Heart left ventricle (tissue), 16 donors: Measurements from ENCODE around the gene SYNE2. TPM values are rescaled to one million over a fixed set of nuclear protein-coding genes. Genes with fewer than 3 reads are reported as not detected.
A peak's percentile ranks its signal among the peaks of the same experiment; 100 is the strongest.

ENCODE experiments used
- ATAC-seq, 4 donors: fragments of 200-7000 bp; cut with Tn5 transposase; one replicate each; pipeline ENCODE4 v1.9.1; 2020 to 2022; ENCODE audit warnings: moderate library complexity in 4 of 4, mild to moderate bottlenecking in 3 of 4, moderate number of reproducible peaks in 1 of 4
- DNase-seq, 5 donors: peaks; one replicate each; pipeline ENCODE4 v3.0.0-alpha.2; 2020
- H3K27ac ChIP-seq, 12 donors: fragments of 200-600 bp; sonication (generic) in 4 of 12; one replicate each; pipeline versions ENCODE4 v1.5.0 to v1.8.0; 2016 to 2022; ENCODE audit warnings: mild to moderate bottlenecking in 2 of 12
- H3K27me3 ChIP-seq, 9 donors: fragments of 200-600 bp; sonication (generic) in 2 of 9; one replicate each; pipeline versions ENCODE4 v1.5.1 to v1.8.0; 2016 to 2022; ENCODE audit warnings: mild to moderate bottlenecking in 3 of 9
- H3K36me3 ChIP-seq, 9 donors: fragments of 200-600 bp; sonication (generic) in 2 of 9; one replicate each; pipeline versions ENCODE4 v1.5.0 to v1.8.0; 2018 to 2022; ENCODE audit warnings: mild to moderate bottlenecking in 2 of 9
- H3K4me1 ChIP-seq, 12 donors: fragments of 200-600 bp; sonication (generic) in 4 of 12; one replicate each; pipeline versions ENCODE4 v1.5.0 to v1.8.0; 2016 to 2022; ENCODE audit warnings: mild to moderate bottlenecking in 3 of 12
- H3K4me3 ChIP-seq, 12 donors: fragments of 200-600 bp; sonication (generic) in 4 of 12; one replicate each; pipeline versions ENCODE4 v1.5.0 to v1.8.0; 2017 to 2022; ENCODE audit warnings: mild to moderate bottlenecking in 9 of 12, moderate library complexity in 4 of 12
- H3K9me3 ChIP-seq, 12 donors: fragments of 200-600 bp; sonication (generic) in 4 of 12; one replicate each; pipeline versions ENCODE4 v1.5.0 to v1.8.0; 2016 to 2022; ENCODE audit warnings: mild to moderate bottlenecking in 1 of 12
- POLR2A ChIP-seq, 2 donors: fragments of 450-650 bp; IDR thresholded peaks; one replicate each; pipeline ENCODE4 v1.6.1; 2017; ENCODE audit warnings: antibody characterized with exemption in 2 of 2, mild to moderate bottlenecking in 2 of 2, moderate library complexity in 2 of 2
- WGBS, 4 donors: extraction: QIAGEN DNeasy Blood & Tissue Kit in 2 of 4; methylation state at CpG; one replicate each; pipeline versions ENCODE4 v1.1.5 to v1.1.7; 2013 to 2018; 5-methylcytosine and 5-hydroxymethylcytosine counted together
- intact Hi-C, 10 donors: fragments of 100-400 bp; cut with DNase I; formaldehyde crosslinking; loops; one replicate each; pipeline versions ENCODE4 v1.11.1 to v1.14.2; 2022
- polyA plus RNA-seq, 2 donors: library from polyadenylated mRNA; stranded (reverse); fragments of 200-250 nt; gene quantifications; one replicate each; pipeline ENCODE4 v1.2.3, GENCODE V29; 2013
- total RNA-seq, 9 donors: library from RNA; depleted of rRNA in 2 of 9; stranded (reverse); fragments of >200 nt in 2 of 9; fragmentation: NEBNext Ultra II Directional in 3 of 9; extraction: Animal tissue kit (Norgen Biotek cat#: 25700) in 3 of 9; gene quantifications; one replicate each; pipeline versions ENCODE4 v1.1.0 to v1.2.4, GENCODE V29; 2016 to 2023
- TF ChIP-seq, protein P1 (sequence below), 12 donors: fragments of 200-600 bp; sonication (generic) in 4 of 12; IDR thresholded peaks; one replicate each; pipeline versions ENCODE4 v1.5.0 to v1.8.0; 2018 to 2022; ENCODE audit warnings: antibody characterized with exemption in 12 of 12, mild to moderate bottlenecking in 5 of 12
- donor health status: ischemic (EF 13 %, LVEDD 7.1; RV severe dilation, severe dysfunction).
- donor health status: healthy with polysubstance abuse.
- donor health status: DM: no; HTN: yes; CAD: no.
- donor health status: DM: no; HTN: no; CAD: no.
- donor health status: ischemic (EF 25% LVEDD 6.9; RV normal size, moderate dysfunction).
- donor health status: ischemic (EF 25% LVEDD 5.7; RV mildly dilated, moderate dysfunction).
- donor health status: healthy.
- donor health status: DM: yes; HTN: yes; CAD: no.
- donor health status: ischemic (EF 35%, LVEDD 5.7; RV mildly dilated, moderate dysfunction).
- donor health status: nonischemic (EF 11% LVEDD 7.7; RV severe dilation, severe dysfunction).
- donor health status: DM: yes; HTN: yes; CAD: no.
- donor health status: PGD.
- donor health status: ischemic (EF 29% LVEDD 5.4; RV normal size, mild dysfunction).
- donor health status: nonischemic (EF 23%, LVEDD 6.1; RV moderate dilation, normal function).

SYNE2 gene
- total and polyA plus RNA-seq, 11 donors, result 58.2 to 255 (median 111) TPM

DNA sequence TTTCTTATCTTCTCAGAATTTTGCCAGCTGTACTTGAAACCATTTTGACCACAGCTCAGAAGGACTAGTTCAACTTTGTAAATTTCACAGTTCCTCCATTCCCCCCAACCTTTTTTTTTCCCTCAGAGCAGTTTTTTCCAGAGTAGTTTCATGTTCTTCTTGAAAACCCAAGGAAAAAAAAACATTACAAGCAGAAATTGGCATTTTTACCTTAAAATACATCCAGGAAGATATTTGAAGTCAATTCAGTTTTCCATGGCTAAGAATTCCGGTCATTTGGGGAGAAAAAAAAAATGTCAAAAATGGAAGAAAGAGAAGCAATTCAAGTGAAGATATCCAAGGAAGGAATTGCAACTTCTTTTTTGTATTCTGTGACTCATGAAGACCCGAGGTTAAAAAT is 39.5 kb downstream of the SYNE2 start:
- no peak for DNase-seq
- Histone ChIP-seq H3K36me3 (no peaks in the 10 kb centered on the region), H3K27ac (peak overlapping the region in 7 of 12 donors; percentile 16 to 76 (median 39)), H3K9me3 (no peaks in the 10 kb centered on the region), H3K4me1 (peaks cover 12 to 72% (median 61%) of the 10 kb centered on the region in 12 donors), H3K27me3 (peaks cover 0 to 27% (median 0%) of the 10 kb centered on the region in 9 donors), H3K4me3 (no peak overlapping the region)
- ATAC-seq, result no peak
- intact Hi-C loops, result loop anchor here in 5 of 10 donors (5.0 kb wide), 1 partner anchor 40 kb away; the partner anchor contains the start of gene SYNE2 (in 5 of the 5)
- 47 to 64% (median 53%) methylated on average over 2 of the region's 2 CpGs for WGBS, 4 donors
- TF ChIP-seq POLR2A (IDR thresholded peaks at IDR 0.05), result no peak
- TF ChIP-seq, protein P1, sequence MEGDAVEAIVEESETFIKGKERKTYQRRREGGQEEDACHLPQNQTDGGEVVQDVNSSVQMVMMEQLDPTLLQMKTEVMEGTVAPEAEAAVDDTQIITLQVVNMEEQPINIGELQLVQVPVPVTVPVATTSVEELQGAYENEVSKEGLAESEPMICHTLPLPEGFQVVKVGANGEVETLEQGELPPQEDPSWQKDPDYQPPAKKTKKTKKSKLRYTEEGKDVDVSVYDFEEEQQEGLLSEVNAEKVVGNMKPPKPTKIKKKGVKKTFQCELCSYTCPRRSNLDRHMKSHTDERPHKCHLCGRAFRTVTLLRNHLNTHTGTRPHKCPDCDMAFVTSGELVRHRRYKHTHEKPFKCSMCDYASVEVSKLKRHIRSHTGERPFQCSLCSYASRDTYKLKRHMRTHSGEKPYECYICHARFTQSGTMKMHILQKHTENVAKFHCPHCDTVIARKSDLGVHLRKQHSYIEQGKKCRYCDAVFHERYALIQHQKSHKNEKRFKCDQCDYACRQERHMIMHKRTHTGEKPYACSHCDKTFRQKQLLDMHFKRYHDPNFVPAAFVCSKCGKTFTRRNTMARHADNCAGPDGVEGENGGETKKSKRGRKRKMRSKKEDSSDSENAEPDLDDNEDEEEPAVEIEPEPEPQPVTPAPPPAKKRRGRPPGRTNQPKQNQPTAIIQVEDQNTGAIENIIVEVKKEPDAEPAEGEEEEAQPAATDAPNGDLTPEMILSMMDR (IDR thresholded peaks at IDR 0.05), result no peak

DNA sequence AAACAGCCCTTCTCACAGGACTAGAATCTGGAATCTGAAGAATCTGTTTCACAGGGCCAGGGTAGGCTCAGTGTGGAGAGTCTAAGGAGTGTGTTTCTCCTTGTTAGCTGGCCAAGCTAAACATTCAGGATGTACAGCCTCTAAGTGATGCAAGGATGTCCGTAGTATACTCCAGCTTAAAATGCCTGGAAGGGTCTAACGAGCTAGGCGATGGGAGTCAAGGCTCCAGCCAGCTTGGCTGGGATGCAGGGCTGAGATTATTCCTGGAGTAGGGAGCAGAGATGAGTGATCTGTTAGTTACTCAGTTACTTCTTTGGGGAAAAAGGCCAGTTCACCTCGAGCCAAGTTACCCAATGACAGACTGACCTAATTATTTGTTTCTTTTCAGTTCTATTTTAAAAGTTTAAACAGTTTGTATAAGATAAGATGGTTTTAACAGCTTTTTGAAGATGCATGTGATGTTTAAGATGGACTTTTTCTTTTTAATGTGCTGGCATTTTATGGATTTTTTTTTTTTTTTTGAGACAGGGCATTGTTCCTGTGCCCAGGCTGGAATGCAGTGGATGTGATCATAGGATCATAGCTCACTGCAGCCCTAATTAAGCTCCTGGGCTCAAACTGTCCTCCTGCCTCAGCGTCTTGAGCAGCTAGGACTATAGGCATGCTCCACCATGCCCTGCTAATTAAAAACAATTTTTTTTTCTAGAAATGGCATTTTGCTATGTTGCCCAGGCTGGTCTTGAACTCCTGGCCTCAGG is 41.1 kb downstream of the SYNE2 start:
- Histone ChIP-seq H3K36me3 (no peaks in the 10 kb centered on the region), H3K9me3 (no peaks in the 10 kb centered on the region), H3K27ac (peak overlapping the region in 10 of 12 donors; percentile 1 to 76 (median 38)), H3K4me1 (peaks cover 12 to 85% (median 68%) of the 10 kb centered on the region in 12 donors), H3K4me3 (no peak overlapping the region), H3K27me3 (peaks cover 0 to 36% (median 0%) of the 10 kb centered on the region in 9 donors)
- WGBS, 4 donors, result 28 to 41% (median 34%) methylated on average over 5 of the region's 5 CpGs
- no peak for TF ChIP-seq POLR2A (IDR thresholded peaks at IDR 0.05)
- TF ChIP-seq, protein P1 (IDR thresholded peaks at IDR 0.05), result no peak
- peak in 3 of 5 donors; percentile 31 to 61 (median 58) for DNase-seq
- peak; percentile 44 to 89 (median 70) for ATAC-seq
- intact Hi-C loops, result loop anchor here in 5 of 10 donors (5.0 kb wide), 1 partner anchor 42 kb away; the partner anchor contains the start of gene SYNE2 (in 5 of the 5)

DNA sequence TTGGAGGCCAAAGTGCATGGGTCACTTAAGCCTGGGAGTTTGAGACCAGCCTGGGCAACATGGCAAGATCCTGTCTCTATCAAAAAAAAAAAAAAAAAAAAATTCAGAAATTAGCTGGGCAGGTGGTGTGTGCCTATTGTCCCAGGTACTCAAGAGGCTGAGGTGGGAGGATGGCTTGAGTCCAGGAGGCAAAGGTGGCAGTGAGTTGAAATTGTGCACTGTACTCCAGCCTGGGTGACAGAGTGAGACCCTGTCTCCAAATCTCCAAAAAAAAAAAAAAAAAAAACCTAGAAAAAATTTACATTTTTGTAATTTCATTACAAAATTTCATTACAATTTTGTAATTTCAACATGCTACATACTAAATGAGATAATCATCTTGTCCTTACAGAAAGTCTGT is 42.7 kb downstream of the SYNE2 start:
- H3K27ac ChIP-seq, result peak overlapping the region in 11 of 12 donors; percentile 45 to 76 (median 70)
- no peak overlapping the region for H3K4me3 ChIP-seq
- peaks cover 0 to 33% (median 0%) of the 10 kb centered on the region in 9 donors for H3K27me3 ChIP-seq
- intact Hi-C loops, result no loop called here
- peaks cover 12 to 96% (median 68%) of the 10 kb centered on the region in 12 donors for H3K4me1 ChIP-seq
- H3K36me3 ChIP-seq, result no peaks in the 10 kb centered on the region
- H3K9me3 ChIP-seq, result no peaks in the 10 kb centered on the region
- no peak for ATAC-seq
- DNase-seq, result no peak
- TF ChIP-seq, protein P1 (IDR thresholded peaks at IDR 0.05), result no peak
- no peak for TF ChIP-seq POLR2A (IDR thresholded peaks at IDR 0.05)

DNA sequence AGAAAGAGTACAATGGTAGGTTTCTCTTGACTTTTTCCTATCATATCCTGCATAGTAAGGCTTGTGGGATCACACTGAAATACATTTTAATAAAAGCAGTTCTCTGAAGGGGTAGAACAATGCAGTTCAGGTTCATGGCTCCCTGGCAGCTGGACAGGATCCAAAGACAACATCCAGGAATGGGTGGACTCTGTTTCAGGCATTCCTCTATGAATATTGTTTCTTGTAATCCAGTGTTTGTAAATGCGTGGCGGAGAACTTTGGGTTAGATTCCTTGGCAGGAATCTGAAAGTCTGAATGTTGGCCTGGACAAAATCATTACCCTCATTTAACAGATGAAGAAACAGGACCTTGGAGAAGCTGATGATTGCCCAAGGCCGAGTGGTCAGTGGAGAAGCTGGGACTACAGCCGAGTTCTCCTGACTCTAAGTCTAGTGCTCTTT is 43.5 kb downstream of the SYNE2 start:
- no peaks in the 10 kb centered on the region for H3K36me3 ChIP-seq
- WGBS, 4 donors, result 36 to 53% (median 40%) methylated on average over 4 of the region's 4 CpGs
- H3K27me3 ChIP-seq, result peaks cover 0 to 33% (median 0%) of the 10 kb centered on the region in 9 donors
- intact Hi-C loops, result loop anchor here in 1 of 10 donors (1.0 kb wide), 1 partner anchor 32 kb away; no protein-coding TSS in a partner anchor
- no peak overlapping the region for H3K4me3 ChIP-seq
- peaks cover 12 to 96% (median 66%) of the 10 kb centered on the region in 12 donors for H3K4me1 ChIP-seq
- TF ChIP-seq POLR2A (IDR thresholded peaks at IDR 0.05), result no peak
- TF ChIP-seq, protein P1 (IDR thresholded peaks at IDR 0.05), result no peak
- ATAC-seq (peak; percentile 51 to 87 (median 70)), DNase-seq (peak in 4 of 5 donors; percentile 60 to 82 (median 73))
- no peaks in the 10 kb centered on the region for H3K9me3 ChIP-seq
- peak overlapping the region; percentile 35 to 76 (median 70) for H3K27ac ChIP-seq
